ENCODE data around the gene SMG6. TPM values are rescaled to one million over a fixed set of nuclear protein-coding genes. Genes with fewer than 3 reads are reported as not detected.

Gene SMG6
- total RNA-seq, 1 donor from 2014 or later = 31.6 TPM

DNA sequence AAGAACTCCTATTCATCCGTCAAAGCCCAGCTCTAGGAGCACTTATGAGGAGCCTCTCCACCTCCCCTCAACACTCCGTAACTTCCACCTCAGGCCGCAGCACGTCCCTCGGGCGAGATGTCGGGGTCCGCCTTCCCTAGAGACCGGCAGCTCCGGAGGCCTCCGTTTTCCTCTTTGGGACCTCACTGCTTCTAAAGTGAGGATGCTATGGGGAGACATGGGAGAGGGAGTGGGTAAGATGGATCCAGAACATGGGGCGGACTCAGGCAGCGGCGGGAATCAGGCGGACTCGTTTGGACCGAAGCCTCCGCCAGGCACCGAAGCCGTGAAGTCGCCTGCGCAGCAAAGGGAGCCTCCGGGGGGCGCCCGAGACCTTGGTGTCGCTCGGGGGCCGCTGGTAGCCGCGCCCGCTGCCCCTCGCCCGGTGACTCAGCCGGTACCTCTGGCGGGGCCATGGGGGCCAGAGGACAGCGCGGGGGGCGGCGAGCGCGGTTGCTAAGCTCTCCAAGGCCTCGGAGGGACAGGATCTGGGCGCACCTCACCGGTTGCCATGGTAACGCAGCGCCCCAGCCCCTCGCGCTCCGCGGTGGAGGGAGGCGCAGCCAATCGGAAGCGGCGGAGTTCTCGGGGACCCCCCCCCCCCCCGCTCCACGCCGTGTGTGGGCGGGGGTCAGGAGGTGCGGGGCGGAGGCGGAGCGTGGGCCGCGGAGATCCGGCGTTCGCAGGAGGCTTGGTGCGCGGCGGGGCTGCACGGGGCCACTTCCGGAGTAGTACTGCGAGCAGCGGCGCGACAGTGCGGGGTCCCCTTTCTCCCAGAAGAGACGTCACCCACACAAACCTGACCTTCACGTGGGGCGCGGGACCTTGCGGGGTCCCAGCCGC lies 250.0 kb downstream of the SMG6 start:
- Mint-ChIP-seq H3K4me3 (peak overlapping the region; percentile 86), H3K4me1 (peaks cover 26% of the 10 kb centered on the region), H3K9me3 (no peaks in the 10 kb centered on the region), H3K27me3 (peaks cover 9% of the 10 kb centered on the region), H3K36me3 (ENCODE audit: low read depth) (peaks cover 6% of the 10 kb centered on the region), H3K27ac (peak overlapping the region; percentile 88)
- DNase-seq = peak; percentile 94
- intact Hi-C loops (cut with micrococcal nuclease) = loop anchor here (1.0 to 2.0 kb wide), 7 partner anchors 17 to 347 kb away; partner anchors contain the start of genes MNT, SGSM2 and TSR1

DNA sequence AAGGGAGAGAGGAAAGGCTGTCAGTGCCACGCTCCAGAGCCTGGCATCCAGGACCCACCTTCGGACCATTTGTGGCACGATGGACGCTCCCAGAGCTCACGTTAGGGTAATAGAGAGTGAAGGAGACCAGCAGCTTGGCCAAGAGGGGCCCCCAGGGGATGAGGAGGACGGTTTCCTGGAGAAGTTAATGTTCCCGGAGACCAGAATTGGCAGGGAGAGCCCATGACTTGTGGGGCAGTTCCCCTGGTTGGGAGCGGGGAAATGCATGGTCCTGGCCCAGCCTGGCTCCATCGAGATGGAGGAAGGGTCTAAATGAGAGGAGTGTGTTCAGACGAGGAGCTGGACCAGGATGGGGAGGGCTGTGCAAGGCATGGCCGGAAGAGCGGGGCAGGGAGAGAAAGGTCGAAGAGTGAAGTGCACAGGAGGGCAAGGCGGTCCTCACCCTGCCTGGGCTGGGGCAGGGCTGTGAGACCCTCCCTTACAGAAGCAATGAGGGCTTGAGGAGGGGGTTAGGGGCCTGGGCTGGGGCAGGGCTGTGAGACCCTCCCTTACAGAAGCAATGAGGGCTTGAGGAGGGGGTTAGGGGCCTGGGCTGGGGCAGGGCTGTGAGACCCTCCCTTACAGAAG lies 251.5 kb downstream of the SMG6 start:
- H3K27ac Mint-ChIP-seq = peak overlapping the region; percentile 66
- no peak for DNase-seq
- H3K4me3 Mint-ChIP-seq = peak overlapping the region; percentile 26
- H3K4me1 Mint-ChIP-seq = peaks cover 31% of the 10 kb centered on the region
- H3K9me3 Mint-ChIP-seq = no peaks in the 10 kb centered on the region
- intact Hi-C loops (cut with micrococcal nuclease) = loop anchor here (2.0 kb wide), 1 partner anchor 335 kb away; no protein-coding TSS in a partner anchor
- peaks cover 9% of the 10 kb centered on the region for H3K27me3 Mint-ChIP-seq
- peaks cover 6% of the 10 kb centered on the region for H3K36me3 Mint-ChIP-seq (ENCODE audit: low read depth)

DNA sequence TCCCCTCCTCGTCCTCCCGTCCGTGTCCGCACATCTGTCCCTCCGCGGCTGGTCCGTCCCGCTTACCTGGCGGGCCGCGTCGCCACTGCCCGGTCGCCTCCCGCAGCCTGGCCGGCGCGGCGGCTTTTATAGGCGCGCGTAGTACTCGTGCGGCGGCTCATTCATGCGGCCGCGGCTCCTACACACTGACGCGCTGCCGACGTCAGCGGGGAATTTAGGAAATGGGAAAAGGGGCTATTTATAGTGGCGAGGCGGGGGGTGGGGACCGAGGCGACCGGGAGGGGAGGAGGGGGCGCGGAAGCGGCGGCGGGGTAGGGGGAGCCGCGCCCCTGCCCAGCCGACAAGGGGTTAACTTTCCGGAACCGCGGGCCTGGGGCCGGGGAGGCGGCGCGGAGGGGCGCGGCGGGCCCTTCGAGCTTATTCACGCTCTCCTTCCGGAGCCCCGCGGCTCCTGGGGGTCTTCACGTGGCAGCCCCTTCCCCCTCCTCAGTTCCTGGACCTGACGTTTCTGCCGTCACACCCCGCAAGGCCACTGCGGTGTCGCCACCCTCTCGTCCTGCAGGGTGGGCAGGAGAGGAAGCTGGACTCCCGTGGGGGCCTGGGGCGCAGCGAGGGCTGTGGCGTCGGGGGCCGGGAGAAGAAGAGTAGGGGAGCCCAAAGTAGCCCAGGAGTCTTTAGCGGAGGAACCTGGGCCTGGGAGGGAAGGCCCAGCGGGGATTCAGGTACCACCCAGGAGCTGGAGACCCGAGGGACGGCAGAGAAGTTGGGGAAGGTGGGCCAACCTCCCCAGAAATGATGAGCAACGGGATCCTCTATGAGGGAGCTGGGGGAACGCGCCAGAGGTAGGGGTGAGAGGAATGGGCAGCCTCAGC lies 252.3 kb downstream of the SMG6 start:
- Mint-ChIP-seq H3K4me3 (peak overlapping the region; percentile 34), H3K27me3 (peaks cover 9% of the 10 kb centered on the region), H3K4me1 (peaks cover 31% of the 10 kb centered on the region), H3K36me3 (ENCODE audit: low read depth) (peaks cover 6% of the 10 kb centered on the region), H3K27ac (peak overlapping the region; percentile 66), H3K9me3 (no peaks in the 10 kb centered on the region)
- intact Hi-C loops (cut with micrococcal nuclease) = loop anchor here (2.0 kb wide), 1 partner anchor 334 kb away; no protein-coding TSS in a partner anchor
- peak; percentile 75 for DNase-seq

DNA sequence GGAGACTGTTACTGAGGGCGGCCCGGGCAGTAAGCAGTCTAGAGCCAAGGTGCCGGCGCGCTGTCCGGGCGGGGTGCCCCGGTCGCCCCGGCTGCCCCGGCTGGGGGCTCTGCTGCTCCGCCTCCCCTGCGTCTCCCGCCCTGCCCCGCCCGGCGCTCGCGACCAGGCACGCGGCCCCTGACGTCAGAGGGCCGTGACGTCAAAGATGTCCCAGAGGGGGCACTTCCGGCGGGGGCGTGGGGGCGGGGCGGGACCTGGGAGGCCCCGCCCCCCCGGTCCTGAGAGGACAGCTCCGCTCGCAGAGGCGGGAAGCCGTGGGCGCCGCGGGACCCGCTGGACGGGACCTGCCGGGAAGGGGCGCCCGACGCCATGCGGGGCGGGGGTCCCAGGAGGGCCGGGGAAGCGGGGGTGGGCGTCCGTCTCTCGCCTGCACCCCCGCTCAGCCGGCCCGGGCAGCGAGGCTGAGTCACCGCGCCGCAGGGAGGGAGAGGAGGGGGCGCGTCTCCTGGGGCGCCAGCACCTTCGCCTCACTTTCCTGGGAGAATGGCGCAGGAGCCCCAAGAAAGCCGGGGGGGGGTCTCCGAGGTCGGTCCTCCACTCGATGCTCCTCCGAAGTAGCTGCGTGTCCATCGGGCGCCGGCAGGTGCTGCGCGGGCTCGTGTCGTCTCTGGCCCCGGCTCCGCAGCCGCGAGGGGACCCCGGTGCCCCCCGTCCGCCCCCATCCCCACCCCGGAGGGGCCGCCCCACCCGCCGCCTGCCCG lies 253.1 kb downstream of the SMG6 start:
- H3K27me3 Mint-ChIP-seq = peaks cover 9% of the 10 kb centered on the region
- intact Hi-C loops (cut with micrococcal nuclease) = loop anchor here (2.0 kb wide), 1 partner anchor 334 kb away; no protein-coding TSS in a partner anchor
- H3K27ac Mint-ChIP-seq = no peak overlapping the region
- DNase-seq = peak; percentile 92
- H3K36me3 Mint-ChIP-seq (ENCODE audit: low read depth) = peaks cover 7% of the 10 kb centered on the region
- no peaks in the 10 kb centered on the region for H3K9me3 Mint-ChIP-seq
- no peak overlapping the region for H3K4me3 Mint-ChIP-seq
- peaks cover 31% of the 10 kb centered on the region for H3K4me1 Mint-ChIP-seq

DNA sequence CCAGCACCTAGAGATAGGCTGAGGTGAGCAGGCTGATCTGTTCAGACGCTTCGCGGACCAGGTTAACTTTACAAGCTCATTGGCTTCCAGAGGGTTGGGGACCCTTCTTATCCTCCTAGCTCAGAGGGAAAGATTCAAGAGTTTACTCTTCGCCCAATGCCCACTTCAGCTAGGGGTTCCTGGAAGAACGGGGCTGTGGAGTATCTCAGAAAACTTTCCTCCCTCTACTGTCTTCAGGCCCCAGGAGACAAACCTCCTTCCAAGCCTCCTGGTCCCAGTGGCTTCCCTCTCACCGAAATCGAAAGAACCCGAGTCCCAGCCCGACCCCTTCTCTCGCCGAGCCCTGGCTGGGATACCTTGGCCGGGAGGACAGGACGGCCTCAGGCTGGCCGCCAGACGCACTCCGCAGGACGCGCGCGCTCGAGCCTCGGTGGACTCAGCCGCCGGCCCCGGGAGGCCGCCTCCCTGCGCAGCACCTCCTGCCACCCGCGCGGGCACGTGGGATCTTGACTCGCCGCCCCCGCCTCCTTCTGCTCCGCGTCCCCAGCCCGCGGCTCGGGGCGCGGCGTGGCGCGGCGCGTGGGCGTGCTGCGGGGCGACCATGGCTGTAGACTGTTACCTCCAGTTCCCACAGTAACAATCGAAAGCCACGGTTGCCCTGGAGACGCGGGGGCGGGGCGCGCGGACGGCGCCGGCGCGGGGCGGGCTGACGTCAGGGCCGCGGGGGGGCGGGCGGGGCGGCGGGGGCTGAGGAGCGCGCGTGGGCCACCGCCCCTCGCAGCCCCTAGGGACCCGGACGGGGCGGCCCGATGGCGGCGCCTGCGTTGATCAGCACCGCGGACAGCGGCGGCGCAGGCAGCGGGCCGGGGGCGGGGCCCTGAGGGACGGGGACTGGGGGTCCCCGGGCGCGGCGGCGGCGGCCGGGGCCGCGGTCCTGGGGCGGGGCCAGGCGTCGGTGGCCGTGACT lies 254.0 kb downstream of the SMG6 start:
- Mint-ChIP-seq H3K27me3 (peaks cover 9% of the 10 kb centered on the region), H3K9me3 (no peaks in the 10 kb centered on the region), H3K36me3 (ENCODE audit: low read depth) (peaks cover 12% of the 10 kb centered on the region), H3K4me1 (peaks cover 33% of the 10 kb centered on the region), H3K4me3 (peak overlapping the region; percentile 78), H3K27ac (peak overlapping the region; percentile 80)
- peak; percentile 98 for DNase-seq
- intact Hi-C loops (cut with micrococcal nuclease) = loop anchor here (2.0 kb wide), 1 partner anchor 333 kb away; no protein-coding TSS in a partner anchor

DNA sequence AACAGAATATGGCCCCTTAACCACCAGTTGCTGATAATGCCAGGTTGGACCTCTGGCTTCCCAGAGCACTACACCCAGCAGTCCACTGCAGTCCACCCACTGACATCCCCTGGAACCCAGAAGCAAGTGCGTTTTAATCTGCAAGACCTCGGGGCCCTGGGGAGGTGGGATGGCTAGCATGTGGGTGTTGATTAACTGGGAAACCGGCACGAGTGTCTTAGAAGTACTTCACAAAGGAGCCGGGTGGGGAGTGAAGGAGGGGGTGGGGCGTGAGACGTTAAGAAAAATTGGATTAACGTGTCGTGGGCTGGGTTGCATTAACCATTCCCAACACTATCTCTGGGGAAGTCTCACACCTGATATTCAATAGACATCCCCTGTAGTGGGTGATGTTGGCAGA lies 254.8 kb downstream of the SMG6 start:
- Mint-ChIP-seq H3K27ac (no peak overlapping the region), H3K4me3 (peak overlapping the region; percentile 78)

DNA sequence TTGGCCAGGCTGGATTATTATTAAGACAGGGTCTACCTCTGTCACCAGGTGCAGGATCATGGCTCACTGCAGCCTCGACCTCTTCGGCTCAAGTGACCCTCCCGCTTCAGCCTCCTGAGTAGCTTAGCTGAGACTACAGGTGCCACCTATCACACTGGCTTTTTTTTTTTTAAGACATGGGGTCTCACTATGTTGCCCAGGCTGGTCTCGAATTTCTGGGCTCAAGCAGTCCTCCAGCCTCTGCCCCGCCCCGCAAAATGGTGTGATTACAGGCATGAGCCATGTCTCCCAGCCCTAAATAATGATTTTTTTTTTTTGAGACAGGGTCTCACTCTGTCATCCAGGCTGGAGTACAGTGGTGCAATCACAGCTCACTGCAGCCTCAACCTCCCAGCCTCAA lies 256.0 kb downstream of the SMG6 start:
- no peak overlapping the region for H3K4me3 Mint-ChIP-seq
- H3K27me3 Mint-ChIP-seq = peaks cover 6% of the 10 kb centered on the region
- H3K36me3 Mint-ChIP-seq (ENCODE audit: low read depth) = peaks cover 26% of the 10 kb centered on the region

More for the DNA sequence above, 254.8 kb downstream of the SMG6 start:
- Mint-ChIP-seq H3K4me1 (peaks cover 29% of the 10 kb centered on the region), H3K36me3 (ENCODE audit: low read depth) (peaks cover 17% of the 10 kb centered on the region), H3K9me3 (no peaks in the 10 kb centered on the region), H3K27me3 (peaks cover 9% of the 10 kb centered on the region)
- DNase-seq = no peak
- intact Hi-C loops (cut with micrococcal nuclease) = no loop called here

DNA sequence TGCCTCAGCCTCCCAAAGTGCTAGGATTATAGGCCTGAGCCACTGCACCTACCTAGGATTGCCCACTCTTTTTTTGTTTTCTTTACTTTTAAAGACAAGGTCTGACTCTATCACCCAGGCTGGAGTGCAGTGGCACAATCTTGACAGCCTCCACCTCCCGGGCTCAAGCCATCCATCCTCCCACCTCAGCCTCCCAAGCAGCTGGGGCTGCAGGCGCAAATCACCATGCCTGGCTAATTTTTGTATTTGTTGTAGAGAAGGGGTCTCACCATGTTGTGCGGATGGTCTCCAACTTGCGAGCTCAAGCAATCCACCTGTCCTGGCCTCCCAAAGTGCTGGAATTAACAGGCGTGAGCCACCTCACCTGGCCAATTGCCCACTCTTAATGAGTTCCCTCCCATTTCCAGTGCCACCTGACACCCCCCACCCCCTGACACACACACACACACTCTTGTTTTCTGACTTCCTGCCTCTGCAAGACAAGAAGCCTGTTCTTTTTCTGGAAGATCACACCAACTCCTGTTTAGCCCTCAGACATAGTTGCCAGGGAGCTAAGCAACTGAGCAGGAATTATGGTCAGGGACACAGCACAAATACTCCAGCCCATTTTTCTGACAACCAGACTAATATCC lies 259.2 kb downstream of the SMG6 start:
- Mint-ChIP-seq H3K4me1 (peaks cover 28% of the 10 kb centered on the region), H3K27ac (peak overlapping the region; percentile 39), H3K9me3 (no peaks in the 10 kb centered on the region), H3K27me3 (no peaks in the 10 kb centered on the region), H3K36me3 (ENCODE audit: low read depth) (peaks cover 42% of the 10 kb centered on the region), H3K4me3 (no peak overlapping the region)
- intact Hi-C loops (cut with micrococcal nuclease) = no loop called here
- DNase-seq = no peak

More for the DNA sequence above, 256.0 kb downstream of the SMG6 start:
- no peaks in the 10 kb centered on the region for H3K9me3 Mint-ChIP-seq
- H3K27ac Mint-ChIP-seq = no peak overlapping the region
- intact Hi-C loops (cut with micrococcal nuclease) = no loop called here
- DNase-seq = no peak
- peaks cover 31% of the 10 kb centered on the region for H3K4me1 Mint-ChIP-seq

DNA sequence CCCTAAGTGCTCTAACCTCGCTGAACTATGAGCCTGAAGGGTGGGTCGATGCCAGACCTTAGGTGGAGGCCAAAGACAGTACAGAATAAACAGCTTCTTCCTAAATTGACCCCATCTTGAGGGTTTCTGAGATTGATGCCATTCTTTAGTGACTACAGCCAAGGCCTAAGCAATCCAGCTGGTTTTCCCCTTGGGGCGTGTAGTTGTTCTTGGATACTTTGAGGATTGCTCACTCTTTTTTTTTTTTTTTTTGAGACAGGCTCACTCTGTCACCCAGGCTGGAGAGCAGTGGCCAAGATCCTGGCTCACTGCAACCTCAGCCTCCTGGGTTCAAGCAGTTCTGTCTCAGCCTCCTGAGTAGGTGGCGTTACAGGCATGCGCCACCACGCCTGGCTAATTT lies 259.8 kb downstream of the SMG6 start:
- H3K27ac Mint-ChIP-seq = no peak overlapping the region
- intact Hi-C loops (cut with micrococcal nuclease) = loop anchor here (2.0 kb wide), 1 partner anchor 357 kb away; the partner anchor contains the start of gene MNT
- H3K4me1 Mint-ChIP-seq = peaks cover 22% of the 10 kb centered on the region
- peaks cover 43% of the 10 kb centered on the region for H3K36me3 Mint-ChIP-seq (ENCODE audit: low read depth)
- DNase-seq = no peak
- peak overlapping the region; percentile 92 for H3K4me3 Mint-ChIP-seq
- H3K27me3 Mint-ChIP-seq = no peaks in the 10 kb centered on the region
- no peaks in the 10 kb centered on the region for H3K9me3 Mint-ChIP-seq

DNA sequence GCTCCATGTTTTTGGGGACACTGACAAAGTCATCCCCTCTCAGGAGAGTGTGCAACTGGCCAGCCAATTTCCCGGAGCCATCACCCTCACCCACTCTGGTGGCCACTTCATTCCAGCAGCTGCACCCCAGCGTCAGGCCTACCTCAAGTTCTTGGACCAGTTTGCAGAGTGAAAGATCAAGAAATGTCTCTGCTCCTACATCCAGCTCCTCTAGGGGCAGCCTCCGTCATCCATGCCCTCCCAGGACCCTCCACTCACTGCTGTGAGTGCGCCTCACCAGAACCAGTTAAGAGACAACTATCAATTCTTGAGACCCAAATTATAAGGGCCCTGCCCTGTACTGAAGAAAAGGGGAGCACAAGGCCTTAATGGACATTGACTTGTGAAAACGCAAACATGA lies 260.7 kb downstream of the SMG6 start:
- peak overlapping the region; percentile 92 for H3K4me3 Mint-ChIP-seq
- H3K36me3 Mint-ChIP-seq (ENCODE audit: low read depth) = peaks cover 43% of the 10 kb centered on the region
- no peaks in the 10 kb centered on the region for H3K27me3 Mint-ChIP-seq
- H3K4me1 Mint-ChIP-seq = peaks cover 16% of the 10 kb centered on the region
- no peak for DNase-seq
- H3K9me3 Mint-ChIP-seq = no peaks in the 10 kb centered on the region
- intact Hi-C loops (cut with micrococcal nuclease) = loop anchor here (2.0 kb wide), 1 partner anchor 358 kb away; the partner anchor contains the start of gene MNT
- peak overlapping the region; percentile 94 for H3K27ac Mint-ChIP-seq

DNA sequence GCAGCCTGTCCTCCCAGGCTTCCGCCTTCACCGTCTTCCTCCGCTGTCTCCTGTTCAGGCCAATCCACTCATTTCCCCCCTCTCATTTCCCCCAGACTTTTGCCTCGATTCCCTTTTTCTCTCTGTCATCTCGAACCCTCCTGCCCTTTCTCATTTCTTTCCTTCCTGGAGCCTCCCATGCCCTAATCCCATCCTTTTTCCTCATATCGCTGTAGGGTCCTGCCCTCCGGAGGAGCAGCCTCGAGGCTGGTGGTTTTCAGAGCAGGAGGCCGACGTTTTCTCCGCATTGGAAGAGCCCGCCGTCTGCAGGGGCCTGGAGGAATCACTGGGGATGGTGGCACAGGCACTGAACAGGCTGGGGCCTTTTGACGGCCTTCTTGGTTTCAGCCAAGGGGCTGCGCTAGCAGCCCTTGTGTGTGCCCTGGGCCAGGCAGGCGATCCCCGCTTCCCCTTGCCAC lies 261.2 kb downstream of the SMG6 start:
- DNase-seq = no peak
- intact Hi-C loops (cut with micrococcal nuclease) = loop anchor here (2.0 kb wide), 1 partner anchor 358 kb away; the partner anchor contains the start of gene MNT
- H3K27ac Mint-ChIP-seq = peak overlapping the region; percentile 94
- H3K4me1 Mint-ChIP-seq = peaks cover 15% of the 10 kb centered on the region
- peak overlapping the region; percentile 92 for H3K4me3 Mint-ChIP-seq
- no peaks in the 10 kb centered on the region for H3K9me3 Mint-ChIP-seq
- no peaks in the 10 kb centered on the region for H3K27me3 Mint-ChIP-seq
- H3K36me3 Mint-ChIP-seq (ENCODE audit: low read depth) = peaks cover 47% of the 10 kb centered on the region

All from activated CD4-positive, alpha-beta T cell treated with anti-CD3 and anti-CD28 coated beads, Interleukin-2, amount 10 ng/mL, durations not matched to agents 24 days and 14 days (primary cell).